Fibroblast of lung (primary cell): ENCODE measurements around the gene CFAP46.

Experiments used
- CTCF ChIP-seq, 2 donors: IDR thresholded peaks in 1 of 2; conservative IDR thresholded peaks in 1 of 2; 1 replicate in 1 of 2; 2 replicates in 1 of 2; pipeline ENCODE4 v1.5.1; 2011 to 2012; ENCODE audit warnings: low read length in 2 of 2, control low read depth in 1 of 2, inconsistent platforms in 1 of 2, low read depth in 1 of 2, mild to moderate bottlenecking in 1 of 2
- EZH2 ChIP-seq: IDR thresholded peaks from 2 replicates; pipeline ENCODE4 v1.5.1; 2012; ENCODE audit warnings: low read length, control low read depth, mild to moderate bottlenecking; ENCODE audit errors: missing control alignments

GRCh38 chr10:132967540-132967939 is 25.2 kb upstream of the CFAP46 start:
- no peak for TF ChIP-seq CTCF (conservative IDR thresholded peaks at IDR 0.05 in 1 of 2, IDR thresholded peaks at IDR 0.05 in 1 of 2; ENCODE audit: low read depth in 1 of 2, low read length in 2 of 2)
- TF ChIP-seq EZH2 = no peak
